SU-DHL-6 (cell line): ENCODE measurements around the gene SIRPA.

Experiments
- EZH2phosphoT487 ChIP-seq: fragments of 200-600 bp; sonication (generic), shearing (Covaris generic); conservative IDR thresholded peaks from 2 replicates; pipeline ENCODE4 v1.6.1; 2018; ENCODE audit warnings: mild to moderate bottlenecking, antibody characterized with exemption, low read length, moderate library complexity, mixed read lengths
- TF ChIP-seq, protein P1 (sequence below): fragments of 200-600 bp; sonication (generic); IDR thresholded peaks from one replicate; pipeline ENCODE4 v1.5.1; 2017; ENCODE audit warnings: antibody characterized with exemption, mild to moderate bottlenecking, low read length, moderate library complexity; ENCODE audit not compliant: insufficient read depth, poor library complexity, severe bottlenecking

- TF ChIP-seq, protein P1, sequence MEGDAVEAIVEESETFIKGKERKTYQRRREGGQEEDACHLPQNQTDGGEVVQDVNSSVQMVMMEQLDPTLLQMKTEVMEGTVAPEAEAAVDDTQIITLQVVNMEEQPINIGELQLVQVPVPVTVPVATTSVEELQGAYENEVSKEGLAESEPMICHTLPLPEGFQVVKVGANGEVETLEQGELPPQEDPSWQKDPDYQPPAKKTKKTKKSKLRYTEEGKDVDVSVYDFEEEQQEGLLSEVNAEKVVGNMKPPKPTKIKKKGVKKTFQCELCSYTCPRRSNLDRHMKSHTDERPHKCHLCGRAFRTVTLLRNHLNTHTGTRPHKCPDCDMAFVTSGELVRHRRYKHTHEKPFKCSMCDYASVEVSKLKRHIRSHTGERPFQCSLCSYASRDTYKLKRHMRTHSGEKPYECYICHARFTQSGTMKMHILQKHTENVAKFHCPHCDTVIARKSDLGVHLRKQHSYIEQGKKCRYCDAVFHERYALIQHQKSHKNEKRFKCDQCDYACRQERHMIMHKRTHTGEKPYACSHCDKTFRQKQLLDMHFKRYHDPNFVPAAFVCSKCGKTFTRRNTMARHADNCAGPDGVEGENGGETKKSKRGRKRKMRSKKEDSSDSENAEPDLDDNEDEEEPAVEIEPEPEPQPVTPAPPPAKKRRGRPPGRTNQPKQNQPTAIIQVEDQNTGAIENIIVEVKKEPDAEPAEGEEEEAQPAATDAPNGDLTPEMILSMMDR: no peak
- TF ChIP-seq EZH2phosphoT487: no peak
Observed at GRCh38 chr20:1867495-1868260, 27.5 kb upstream of the SIRPA start.
